ENCODE measurements around the gene TMCO4.

DNA sequence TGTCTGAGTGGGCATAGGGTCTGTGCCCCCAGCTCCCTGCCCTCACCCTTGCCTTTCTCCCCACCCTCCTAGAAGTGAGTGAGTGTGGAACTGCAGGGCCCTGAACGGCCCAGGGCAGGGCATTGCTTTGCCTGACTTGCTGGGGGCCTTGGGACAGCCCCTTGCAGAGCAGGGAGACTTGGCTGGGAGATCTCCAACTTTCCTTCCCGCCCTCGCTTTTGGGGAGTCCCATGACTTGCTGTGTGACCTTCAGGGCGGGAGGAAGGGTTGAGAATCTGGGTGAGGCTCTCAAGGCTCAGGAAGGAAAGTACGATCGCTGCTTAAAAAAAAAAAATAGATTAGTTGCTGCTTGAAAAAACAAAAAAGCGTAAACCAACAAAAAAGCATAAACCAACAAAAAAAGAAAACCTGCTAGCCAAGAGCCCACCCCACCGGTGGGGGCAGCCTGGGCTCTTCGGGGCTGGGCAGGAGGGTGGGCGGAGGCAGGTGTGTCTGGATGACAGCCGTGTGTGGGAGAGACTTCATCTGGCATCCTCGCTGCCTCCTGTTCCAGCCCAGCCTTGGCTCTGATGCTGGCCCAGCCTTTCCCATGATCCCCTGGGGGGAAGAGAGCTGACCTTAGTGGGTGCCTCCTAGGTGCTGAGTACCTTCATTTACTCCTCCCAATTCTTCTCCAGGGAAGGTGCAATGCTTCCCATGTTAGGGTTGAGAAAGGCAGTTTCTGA lies 149.1 kb downstream of the TMCO4 start:
- TF ChIP-seq RARB (CRISPR knock-in tag; IDR thresholded peaks at IDR 0.05) (no peak), ZC3H10 (CRISPR knock-in tag; IDR thresholded peaks at IDR 0.05) (no peak), ISL1 (CRISPR knock-in tag; IDR thresholded peaks at IDR 0.05) (no peak), ZFP30 (CRISPR knock-in tag; IDR thresholded peaks at IDR 0.05) (no peak), ESRRG (CRISPR knock-in tag; IDR thresholded peaks at IDR 0.05) (no peak)
